Measurements from ENCODE around the gene SMCO2.

The SMCO2 gene

DNA sequence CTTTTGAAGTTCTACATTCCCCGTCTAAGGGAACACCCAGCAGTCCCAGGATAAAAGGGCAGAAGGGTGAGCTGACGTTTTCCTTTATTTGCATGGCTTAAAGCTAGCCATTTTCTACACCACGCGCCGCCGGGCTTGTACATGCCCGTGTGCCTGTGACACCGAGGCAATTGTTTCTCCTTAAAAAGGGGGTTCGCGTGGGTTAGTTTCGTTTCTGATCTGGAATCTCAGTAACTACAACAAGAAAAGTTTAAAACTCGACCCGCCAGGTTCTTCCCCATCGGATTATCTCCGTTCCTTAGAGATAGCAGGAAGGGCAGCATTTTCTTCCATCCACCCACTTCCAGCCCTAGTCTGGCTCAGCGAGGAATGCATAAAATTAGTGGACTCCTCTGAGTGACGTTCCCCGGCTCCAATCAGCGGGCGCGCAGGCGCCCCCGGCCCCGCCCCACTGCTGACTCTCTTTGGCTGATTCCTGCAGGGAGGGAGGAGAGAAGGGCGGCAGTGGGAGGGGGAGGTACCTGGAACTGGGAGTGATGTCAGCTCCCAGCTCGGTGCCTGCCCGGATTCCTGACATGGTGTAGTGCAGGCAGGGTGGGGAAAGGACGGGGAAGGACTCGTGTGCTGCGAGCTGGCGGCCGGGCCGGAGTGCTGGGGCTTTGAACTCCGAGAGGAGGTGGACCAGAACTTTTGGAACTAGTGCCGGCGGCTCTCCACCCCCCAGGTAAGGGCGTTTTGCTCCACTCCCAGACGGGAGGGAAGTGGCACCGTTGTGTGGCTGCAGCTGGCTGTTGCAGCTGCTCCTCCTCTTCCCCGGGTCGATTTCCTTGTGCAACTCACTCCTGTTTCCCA, 77.3 kb downstream of the SMCO2 start, which contains the start of gene PPFIBP1 (continued):
- TF ChIP-seq, protein P1, sequence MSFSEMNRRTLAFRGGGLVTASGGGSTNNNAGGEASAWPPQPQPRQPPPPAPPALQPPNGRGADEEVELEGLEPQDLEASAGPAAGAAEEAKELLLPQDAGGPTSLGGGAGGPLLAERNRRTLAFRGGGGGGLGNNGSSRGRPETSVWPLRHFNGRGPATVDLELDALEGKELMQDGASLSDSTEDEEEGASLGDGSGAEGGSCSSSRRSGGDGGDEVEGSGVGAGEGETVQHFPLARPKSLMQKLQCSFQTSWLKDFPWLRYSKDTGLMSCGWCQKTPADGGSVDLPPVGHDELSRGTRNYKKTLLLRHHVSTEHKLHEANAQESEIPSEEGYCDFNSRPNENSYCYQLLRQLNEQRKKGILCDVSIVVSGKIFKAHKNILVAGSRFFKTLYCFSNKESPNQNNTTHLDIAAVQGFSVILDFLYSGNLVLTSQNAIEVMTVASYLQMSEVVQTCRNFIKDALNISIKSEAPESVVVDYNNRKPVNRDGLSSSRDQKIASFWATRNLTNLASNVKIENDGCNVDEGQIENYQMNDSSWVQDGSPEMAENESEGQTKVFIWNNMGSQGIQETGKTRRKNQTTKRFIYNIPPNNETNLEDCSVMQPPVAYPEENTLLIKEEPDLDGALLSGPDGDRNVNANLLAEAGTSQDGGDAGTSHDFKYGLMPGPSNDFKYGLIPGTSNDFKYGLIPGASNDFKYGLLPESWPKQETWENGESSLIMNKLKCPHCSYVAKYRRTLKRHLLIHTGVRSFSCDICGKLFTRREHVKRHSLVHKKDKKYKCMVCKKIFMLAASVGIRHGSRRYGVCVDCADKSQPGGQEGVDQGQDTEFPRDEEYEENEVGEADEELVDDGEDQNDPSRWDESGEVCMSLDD (tag by site-specific recombination; IDR thresholded peaks at IDR 0.05): peak; percentile 43; the same call in 1 of the 2 replicates
- no peak for TF ChIP-seq ZNF707 (tag by site-specific recombination; IDR thresholded peaks at IDR 0.05)
- TF ChIP-seq REPIN1 (tag by site-specific recombination; IDR thresholded peaks at IDR 0.05; ENCODE audit: low read depth): no peak
- TF ChIP-seq, protein P2, sequence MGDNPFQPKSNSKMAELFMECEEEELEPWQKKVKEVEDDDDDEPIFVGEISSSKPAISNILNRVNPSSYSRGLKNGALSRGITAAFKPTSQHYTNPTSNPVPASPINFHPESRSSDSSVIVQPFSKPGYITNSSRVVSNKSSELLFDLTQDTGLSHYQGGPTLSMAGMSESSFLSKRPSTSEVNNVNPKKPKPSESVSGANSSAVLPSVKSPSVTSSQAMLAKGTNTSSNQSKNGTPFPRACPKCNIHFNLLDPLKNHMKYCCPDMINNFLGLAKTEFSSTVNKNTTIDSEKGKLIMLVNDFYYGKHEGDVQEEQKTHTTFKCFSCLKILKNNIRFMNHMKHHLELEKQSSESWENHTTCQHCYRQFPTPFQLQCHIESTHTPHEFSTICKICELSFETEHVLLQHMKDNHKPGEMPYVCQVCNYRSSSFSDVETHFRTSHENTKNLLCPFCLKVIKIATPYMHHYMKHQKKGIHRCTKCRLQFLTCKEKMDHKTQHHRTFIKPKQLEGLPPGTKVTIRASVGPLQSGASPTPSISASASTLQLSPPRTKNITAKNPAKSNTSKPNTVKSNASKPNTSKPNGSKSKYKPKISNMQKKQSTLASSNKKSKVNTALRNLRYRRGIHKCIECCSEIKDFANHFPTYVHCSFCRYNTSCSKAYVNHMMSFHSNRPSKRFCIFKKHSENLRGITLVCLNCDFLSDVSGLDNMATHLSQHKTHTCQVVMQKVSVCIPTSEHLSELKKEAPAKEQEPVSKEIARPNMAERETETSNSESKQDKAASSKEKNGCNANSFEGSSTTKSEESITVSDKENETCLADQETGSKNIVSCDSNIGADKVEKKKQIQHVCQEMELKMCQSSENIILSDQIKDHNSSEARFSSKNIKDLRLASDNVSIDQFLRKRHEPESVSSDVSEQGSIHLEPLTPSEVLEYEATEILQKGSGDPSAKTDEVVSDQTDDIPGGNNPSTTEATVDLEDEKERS (tag by site-specific recombination; IDR thresholded peaks at IDR 0.05): no peak
- TF ChIP-seq ZNF157 (tag by site-specific recombination; IDR thresholded peaks at IDR 0.05): no peak
- no peak for TF ChIP-seq ZNF114 (tag by site-specific recombination; IDR thresholded peaks at IDR 0.05)
- peak; percentile 78; the same call in 1 of the 2 replicates for TF ChIP-seq ZNF394 (tag by site-specific recombination; IDR thresholded peaks at IDR 0.05; ENCODE audit: borderline replicate concordance)
- TF ChIP-seq ZNF658 (tag by site-specific recombination; IDR thresholded peaks at IDR 0.05): no peak
- peak; percentile 97 for TF ChIP-seq KLF8 (tag by site-specific recombination; IDR thresholded peaks at IDR 0.05)
- TF ChIP-seq ZNF514 (tag by site-specific recombination; IDR thresholded peaks at IDR 0.05): no peak
- TF ChIP-seq ZFP3 (tag by site-specific recombination; IDR thresholded peaks at IDR 0.05; ENCODE audit: low read depth): no peak
- TF ChIP-seq OSR2 (tag by site-specific recombination; IDR thresholded peaks at IDR 0.05): no peak
- peak; percentile 85 for TF ChIP-seq WT1 (tag by site-specific recombination; IDR thresholded peaks at IDR 0.05)
- no peak; the same call in 1 of the 2 replicates for TF ChIP-seq ZNF324 (tag by site-specific recombination; IDR thresholded peaks at IDR 0.05)
- TF ChIP-seq, protein P3, sequence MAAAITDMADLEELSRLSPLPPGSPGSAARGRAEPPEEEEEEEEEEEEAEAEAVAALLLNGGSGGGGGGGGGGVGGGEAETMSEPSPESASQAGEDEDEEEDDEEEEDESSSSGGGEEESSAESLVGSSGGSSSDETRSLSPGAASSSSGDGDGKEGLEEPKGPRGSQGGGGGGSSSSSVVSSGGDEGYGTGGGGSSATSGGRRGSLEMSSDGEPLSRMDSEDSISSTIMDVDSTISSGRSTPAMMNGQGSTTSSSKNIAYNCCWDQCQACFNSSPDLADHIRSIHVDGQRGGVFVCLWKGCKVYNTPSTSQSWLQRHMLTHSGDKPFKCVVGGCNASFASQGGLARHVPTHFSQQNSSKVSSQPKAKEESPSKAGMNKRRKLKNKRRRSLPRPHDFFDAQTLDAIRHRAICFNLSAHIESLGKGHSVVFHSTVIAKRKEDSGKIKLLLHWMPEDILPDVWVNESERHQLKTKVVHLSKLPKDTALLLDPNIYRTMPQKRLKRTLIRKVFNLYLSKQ (tag by site-specific recombination; IDR thresholded peaks at IDR 0.05; ENCODE audit: borderline replicate concordance): no peak
- peak; percentile 71 for TF ChIP-seq KLF1 (tag by site-specific recombination; IDR thresholded peaks at IDR 0.05)
- TF ChIP-seq, protein P4, sequence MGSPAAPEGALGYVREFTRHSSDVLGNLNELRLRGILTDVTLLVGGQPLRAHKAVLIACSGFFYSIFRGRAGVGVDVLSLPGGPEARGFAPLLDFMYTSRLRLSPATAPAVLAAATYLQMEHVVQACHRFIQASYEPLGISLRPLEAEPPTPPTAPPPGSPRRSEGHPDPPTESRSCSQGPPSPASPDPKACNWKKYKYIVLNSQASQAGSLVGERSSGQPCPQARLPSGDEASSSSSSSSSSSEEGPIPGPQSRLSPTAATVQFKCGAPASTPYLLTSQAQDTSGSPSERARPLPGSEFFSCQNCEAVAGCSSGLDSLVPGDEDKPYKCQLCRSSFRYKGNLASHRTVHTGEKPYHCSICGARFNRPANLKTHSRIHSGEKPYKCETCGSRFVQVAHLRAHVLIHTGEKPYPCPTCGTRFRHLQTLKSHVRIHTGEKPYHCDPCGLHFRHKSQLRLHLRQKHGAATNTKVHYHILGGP (tag by site-specific recombination; IDR thresholded peaks at IDR 0.05): no peak
- no peak for TF ChIP-seq ZNF785 (tag by site-specific recombination; IDR thresholded peaks at IDR 0.05)
- TF ChIP-seq ZNF843 (tag by site-specific recombination; IDR thresholded peaks at IDR 0.05): peak; percentile 55
- no peak for TF ChIP-seq ZNF354C (tag by site-specific recombination; IDR thresholded peaks at IDR 0.05; ENCODE audit: borderline replicate concordance, low read depth)
- TF ChIP-seq ZSCAN30 (tag by site-specific recombination; IDR thresholded peaks at IDR 0.05): peak; percentile 22; the same call in 1 of the 2 replicates
- TF ChIP-seq ZNF426 (tag by site-specific recombination; IDR thresholded peaks at IDR 0.05): no peak
- TF ChIP-seq ZNF24 (tag by site-specific recombination; IDR thresholded peaks at IDR 0.05): peak; percentile 78
- TF ChIP-seq ZNF23 (tag by site-specific recombination; IDR thresholded peaks at IDR 0.05; ENCODE audit: borderline replicate concordance): no peak
- no peak for TF ChIP-seq ZNF302 (tag by site-specific recombination; IDR thresholded peaks at IDR 0.05; ENCODE audit: low read depth)
- no peak for TF ChIP-seq ZNF837 (tag by site-specific recombination; IDR thresholded peaks at IDR 0.05)
- TF ChIP-seq ZBTB7A (tag by site-specific recombination; IDR thresholded peaks at IDR 0.05; ENCODE audit: low read depth): no peak
- no peak for TF ChIP-seq ZNF37A (tag by site-specific recombination; IDR thresholded peaks at IDR 0.05)
- TF ChIP-seq ZNF629 (tag by site-specific recombination; IDR thresholded peaks at IDR 0.05): peak; percentile 75
- TF ChIP-seq, protein P5, sequence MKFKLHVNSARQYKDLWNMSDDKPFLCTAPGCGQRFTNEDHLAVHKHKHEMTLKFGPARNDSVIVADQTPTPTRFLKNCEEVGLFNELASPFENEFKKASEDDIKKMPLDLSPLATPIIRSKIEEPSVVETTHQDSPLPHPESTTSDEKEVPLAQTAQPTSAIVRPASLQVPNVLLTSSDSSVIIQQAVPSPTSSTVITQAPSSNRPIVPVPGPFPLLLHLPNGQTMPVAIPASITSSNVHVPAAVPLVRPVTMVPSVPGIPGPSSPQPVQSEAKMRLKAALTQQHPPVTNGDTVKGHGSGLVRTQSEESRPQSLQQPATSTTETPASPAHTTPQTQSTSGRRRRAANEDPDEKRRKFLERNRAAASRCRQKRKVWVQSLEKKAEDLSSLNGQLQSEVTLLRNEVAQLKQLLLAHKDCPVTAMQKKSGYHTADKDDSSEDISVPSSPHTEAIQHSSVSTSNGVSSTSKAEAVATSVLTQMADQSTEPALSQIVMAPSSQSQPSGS (tag by site-specific recombination; IDR thresholded peaks at IDR 0.05; ENCODE audit: low read depth): peak; percentile 74
- TF ChIP-seq ZNF600 (tag by site-specific recombination; IDR thresholded peaks at IDR 0.05): peak; percentile 100

Data from HEK293 (cell line).